HG02943 (cell line): ENCODE results near the gene CSTF3.
"Not testable (repeated sequence)": the region's sequence is repeated elsewhere in the genome, so short reads cannot be mapped to it uniquely, and the experiment has no call there.

Source experiments
- ATAC-seq: cut with Tn5 transposase; IDR thresholded peaks from one replicate; pipeline ENCODE4 v1.9.1; 2021; ENCODE audit warnings: mild to moderate bottlenecking, low read depth, moderate library complexity; ENCODE audit not compliant: unreplicated experiment

Gene CSTF3

GRCh38 chr11:33162831-33163230 lies 1.6 kb upstream of the CSTF3 start:
- no peak for ATAC-seq

DNA sequence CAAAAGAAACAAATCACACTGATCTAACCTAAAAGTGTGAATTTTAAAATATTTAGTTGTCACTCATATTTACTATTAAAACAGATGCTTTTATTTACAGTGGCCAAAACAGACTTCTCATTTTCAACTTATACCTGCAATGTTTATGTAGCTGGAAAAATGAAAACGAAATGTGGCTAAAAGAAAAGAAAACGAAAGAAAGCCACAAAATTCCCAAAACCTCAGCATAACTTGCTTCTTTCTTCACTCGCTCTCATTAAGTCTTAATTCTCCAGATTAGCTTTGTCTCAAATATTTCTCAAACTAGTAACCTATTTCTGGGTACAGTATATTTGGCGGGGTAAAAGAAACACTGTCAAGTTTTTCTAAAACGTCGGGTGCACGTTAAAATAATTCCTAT lies 693 bp downstream of the CSTF3 start:
- no peak for ATAC-seq

- ATAC-seq, result no peak
These were observed 1.1 kb downstream of the CSTF3 start for GRCh38 chr11:33160136-33160535.

DNA sequence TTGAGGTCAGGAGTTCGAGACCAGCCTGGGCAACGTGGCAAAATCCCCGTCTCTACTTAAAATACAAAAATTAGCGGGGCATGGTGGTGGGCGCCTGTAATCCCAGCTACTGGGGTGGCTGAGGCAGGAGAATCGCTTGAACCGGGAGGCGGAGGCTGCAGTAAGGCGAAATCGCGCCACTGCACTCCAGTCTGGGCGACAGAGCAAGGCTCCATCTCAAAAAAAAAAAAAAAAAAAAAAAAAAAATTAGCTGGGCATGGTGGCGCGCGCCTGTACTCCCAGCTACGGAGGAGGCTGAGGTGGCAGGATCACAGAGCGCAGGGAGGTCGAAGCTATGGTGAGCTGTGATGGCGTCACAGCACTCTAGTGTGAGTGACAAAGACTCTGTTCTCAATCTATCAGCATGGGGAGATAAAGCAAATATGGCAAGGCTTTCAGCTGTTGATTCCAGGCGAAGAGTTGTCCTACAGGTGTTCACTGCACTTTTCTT lies 1.9 kb downstream of the CSTF3 start:
- ATAC-seq, result not testable (repeated sequence)

GRCh38 chr11:33158596-33159275 lies 2.5 kb downstream of the CSTF3 start:
- no peak for ATAC-seq

DNA sequence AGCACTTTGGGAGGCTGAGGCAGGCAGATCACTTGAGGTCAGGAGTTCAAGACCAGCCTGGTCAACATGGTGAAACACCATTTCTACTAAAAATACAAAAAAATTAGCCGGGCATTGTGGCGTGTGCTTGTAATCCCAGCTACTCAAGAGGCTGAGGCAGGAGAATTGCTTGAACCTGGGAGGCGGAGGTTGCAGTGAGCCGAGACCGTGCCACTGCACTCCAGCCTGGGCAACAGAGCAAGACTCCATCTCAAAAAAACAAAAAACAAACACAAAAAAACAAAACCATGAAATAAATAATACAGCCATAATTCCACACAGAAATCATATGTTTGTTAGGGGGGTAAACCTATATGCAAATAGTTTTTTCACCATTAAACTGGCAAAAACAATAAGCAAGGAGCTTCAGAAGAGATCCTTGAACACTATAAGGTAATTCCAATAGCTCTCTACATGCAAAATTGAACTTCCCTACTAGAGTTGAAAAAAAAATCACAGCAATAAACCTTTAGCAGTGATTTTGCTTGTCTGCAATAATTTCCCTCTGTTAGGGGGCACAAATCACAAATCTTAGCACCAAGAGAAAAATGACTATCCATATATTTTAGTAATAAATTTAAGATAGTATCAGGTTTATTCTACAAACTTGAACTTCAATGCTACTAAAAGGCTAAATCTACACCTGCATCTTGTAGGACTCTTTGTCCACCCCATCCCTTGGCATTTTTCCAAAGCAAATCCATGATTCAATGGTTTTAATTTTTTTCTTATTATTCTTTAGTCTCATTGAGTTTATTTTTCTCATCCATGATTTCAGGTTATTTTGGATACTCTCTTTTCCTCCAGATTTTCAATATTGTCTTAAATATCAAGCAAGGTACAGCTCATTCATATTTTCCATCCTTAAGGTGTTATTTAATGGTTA lies 3.9 kb downstream of the CSTF3 start:
- ATAC-seq, result no peak

- no peak for ATAC-seq
These were observed 9.9 kb downstream of the CSTF3 start for GRCh38 chr11:33151399-33151798.

- no peak for ATAC-seq
These were observed 13.7 kb downstream of the CSTF3 start for GRCh38 chr11:33147559-33147958.

GRCh38 chr11:33135768-33136443 lies 25.4 kb downstream of the CSTF3 start:
- no peak for ATAC-seq

DNA sequence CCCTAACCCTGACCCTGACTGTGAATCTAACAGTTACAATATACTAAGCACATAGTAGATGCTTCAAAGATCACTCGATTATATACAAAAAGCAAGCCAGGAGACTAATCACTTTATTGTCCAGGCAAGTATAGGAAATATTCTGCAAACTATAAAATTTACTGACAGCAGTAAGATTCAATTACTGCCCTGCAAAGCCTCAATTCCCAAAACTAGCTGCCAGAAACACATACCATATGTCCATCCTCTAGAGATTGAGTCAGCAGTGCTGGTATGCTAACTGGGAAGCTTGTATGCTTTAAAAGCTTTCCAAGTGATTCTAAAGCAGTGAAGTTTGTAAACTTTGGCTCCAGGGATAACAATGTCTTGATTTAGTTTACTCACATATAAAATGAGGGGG lies 26.1 kb downstream of the CSTF3 start:
- no peak for ATAC-seq

DNA sequence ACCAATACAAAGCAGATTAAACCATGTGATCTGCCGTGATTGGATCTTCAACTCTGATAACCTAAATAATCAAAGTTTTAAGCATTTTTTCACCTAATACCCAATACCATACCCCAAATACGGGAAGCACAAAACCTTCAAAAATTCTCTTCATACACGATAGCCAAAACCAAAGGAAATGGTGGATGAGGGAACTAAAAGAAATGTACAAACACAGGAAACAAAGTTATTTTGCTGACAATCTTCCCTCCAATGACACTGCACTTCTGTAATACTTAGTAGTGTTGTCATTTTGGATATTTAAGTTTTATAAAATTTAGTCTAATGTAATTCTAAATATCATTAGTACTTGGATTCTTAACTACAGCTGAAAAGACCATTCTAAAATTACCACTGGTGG lies 27.0 kb downstream of the CSTF3 start:
- ATAC-seq, result no peak

GRCh38 chr11:33133761-33134160 lies 27.5 kb downstream of the CSTF3 start:
- ATAC-seq, result no peak

DNA sequence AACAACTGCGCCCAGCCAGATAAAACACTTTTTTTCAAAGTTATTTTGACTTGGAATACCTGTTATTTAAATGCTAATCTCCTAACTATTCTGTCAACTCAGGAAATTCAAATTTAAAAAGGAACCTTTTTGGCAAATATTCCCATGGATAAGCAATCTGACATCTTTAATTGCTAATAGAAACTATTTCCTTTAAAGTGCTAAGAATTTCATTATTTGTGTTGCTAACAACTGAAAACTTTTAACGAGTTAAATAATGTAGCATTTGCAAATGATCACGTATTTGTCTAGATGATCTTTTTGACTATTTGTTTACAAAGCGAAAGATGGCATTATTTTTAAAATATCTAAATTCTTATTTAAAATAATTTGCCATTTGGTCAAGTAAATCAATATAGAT lies 28.8 kb downstream of the CSTF3 start:
- no peak for ATAC-seq

DNA sequence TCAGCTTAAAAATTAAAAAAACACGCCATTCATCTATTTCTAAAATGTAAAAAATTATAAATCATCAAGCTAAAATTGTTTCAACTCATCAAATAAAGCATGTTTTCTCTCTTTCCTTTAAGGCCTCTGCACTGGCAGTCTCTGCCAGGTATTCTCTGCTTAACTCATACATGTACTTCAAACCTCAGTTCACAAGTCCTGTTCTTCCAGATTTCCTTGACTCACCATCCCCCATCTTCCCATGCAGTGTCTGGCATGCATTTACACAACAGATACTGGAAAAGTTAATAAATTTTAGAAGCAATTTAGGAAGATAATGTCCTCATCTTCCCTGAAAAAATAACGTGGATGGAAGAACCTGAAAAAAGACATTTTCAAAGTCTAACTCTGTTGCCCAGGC lies 32.5 kb downstream of the CSTF3 start:
- ATAC-seq, result no peak

DNA sequence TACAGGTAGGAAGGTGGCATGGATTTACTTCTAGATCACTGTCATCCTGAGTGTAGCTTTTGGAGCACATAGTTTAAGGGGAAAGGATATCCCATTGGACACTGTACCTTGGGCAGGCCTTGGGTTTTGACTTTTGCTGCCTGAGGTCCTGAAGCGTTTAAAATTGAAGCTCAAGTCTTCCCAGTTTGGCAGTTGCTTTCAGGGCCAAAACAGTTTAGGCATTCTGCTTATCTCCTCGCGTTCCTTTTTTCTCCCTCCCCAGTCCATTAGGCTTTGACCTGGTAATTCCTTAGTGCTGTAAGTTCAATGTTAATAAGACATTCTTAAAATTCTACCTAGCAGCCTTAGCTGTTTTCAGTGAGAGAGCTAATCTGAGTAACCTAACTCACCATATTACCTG lies 35.7 kb downstream of the CSTF3 start:
- no peak for ATAC-seq

DNA sequence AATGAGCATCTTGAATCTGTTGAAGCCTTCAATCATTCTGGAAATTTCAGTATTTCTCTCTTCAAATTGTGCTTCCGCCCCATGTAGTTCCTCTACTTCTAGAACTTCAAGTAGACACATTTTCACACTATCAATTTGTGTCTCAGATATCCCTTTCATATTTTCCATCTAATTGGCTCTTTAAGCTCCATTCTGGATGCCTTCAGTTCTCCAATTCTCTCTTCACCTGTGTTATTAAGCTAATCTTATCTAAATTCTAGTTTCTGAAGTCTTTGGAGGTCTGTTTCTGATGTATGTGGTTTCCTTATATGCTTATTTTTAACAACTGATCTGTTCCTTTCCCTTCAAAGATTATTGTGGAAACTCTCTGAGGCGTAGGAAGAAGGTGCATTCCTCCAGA lies 36.3 kb downstream of the CSTF3 start:
- no peak for ATAC-seq

DNA sequence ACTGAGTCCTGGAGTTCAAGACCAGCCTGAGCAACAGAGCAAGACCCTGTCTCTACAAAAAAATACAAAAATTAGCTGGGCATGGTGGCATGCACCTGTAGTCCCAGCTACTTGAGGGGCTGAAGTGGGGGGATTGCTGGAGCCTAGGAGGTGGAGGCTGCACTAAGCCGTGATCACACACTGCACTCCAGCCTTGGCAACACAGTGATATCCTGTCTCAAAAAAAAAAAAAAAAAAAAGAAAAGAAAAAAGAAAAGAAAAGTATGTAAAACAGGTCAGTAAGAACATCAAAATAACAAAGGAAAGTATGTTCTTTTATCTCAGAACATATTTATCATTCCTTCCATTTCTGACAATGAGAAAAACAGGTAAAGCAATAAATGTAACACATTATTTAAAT lies 38.6 kb downstream of the CSTF3 start:
- not testable (repeated sequence) for ATAC-seq

- no peak for ATAC-seq
These were observed 44.7 kb downstream of the CSTF3 start for GRCh38 chr11:33116535-33116934.

DNA sequence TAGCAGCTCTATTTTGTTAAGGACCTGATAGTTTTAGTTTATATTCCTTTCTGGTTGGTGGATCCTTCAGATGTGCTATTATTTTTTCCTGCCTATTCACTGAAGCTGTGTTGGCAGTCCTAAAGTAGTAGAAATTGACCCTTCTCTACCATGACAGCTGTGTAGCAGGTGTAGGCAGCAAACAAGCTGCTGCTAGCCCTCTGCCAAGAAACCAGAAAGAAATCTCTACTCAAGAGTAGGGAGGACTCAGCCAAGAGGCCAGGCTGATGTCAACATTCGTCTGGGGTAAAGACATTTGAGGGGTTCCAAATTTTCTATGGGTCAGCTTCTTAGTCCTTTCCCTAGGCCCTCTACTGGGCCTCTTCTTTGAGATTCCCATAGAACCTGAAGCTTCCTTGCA lies 51.2 kb downstream of the CSTF3 start:
- ATAC-seq, result no peak

DNA sequence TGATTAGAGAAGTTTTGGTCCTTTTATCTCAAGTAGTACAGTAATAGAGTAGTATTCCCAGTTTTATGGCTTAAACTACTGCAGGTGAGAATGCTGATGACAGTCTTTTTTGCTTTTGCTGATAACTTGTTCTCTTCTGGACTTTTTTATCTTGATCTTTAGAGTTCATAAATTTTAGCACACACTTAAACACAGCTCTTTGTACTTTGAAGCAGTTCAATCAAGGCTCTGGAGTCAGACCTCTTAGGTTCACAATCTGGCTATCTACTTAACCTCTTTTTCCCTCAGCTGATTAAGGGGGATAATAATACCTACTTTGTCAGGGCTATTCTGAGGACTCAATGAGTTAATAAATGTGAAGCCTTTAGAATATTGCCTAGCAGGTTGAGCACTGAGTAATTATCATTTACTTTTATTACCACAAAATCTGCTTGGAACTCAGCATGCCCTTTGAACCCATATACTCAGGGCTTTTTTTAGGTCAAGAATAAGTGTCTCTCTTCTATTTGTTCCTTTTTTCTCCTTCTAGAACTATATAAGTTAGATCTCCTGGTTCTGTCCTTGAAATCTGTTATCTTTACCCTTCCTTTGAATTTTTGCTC lies 51.9 kb downstream of the CSTF3 start:
- no peak for ATAC-seq

- ATAC-seq, result no peak
These were observed 57.4 kb downstream of the CSTF3 start for GRCh38 chr11:33103836-33104235.
